Activated CD4-positive, alpha-beta T cell treated with anti-CD3 and anti-CD28 coated beads, Interleukin-2, amount 50 U/mL, for 4 hours (primary cell): ENCODE data around the gene CHST10.
"Not testable (repeated sequence)": the region's sequence is repeated elsewhere in the genome, so short reads cannot be mapped to it uniquely, and the experiment has no call there.

Experiments used
- DNase-seq, 2 experiments: peaks; one replicate each; pipeline ENCODE4 v3.0.0-alpha.2; 2020

The CHST10 gene, protein sequence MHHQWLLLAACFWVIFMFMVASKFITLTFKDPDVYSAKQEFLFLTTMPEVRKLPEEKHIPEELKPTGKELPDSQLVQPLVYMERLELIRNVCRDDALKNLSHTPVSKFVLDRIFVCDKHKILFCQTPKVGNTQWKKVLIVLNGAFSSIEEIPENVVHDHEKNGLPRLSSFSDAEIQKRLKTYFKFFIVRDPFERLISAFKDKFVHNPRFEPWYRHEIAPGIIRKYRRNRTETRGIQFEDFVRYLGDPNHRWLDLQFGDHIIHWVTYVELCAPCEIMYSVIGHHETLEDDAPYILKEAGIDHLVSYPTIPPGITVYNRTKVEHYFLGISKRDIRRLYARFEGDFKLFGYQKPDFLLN

GRCh38 chr2:100416935-100417710 is at the start of gene CHST10:
CHST10 (minus strand) TSS chr2:100417668; CDS start chr2:100406675, 10,993 bp downstream.
- DNase-seq: peak; percentile 31 to 41

DNA sequence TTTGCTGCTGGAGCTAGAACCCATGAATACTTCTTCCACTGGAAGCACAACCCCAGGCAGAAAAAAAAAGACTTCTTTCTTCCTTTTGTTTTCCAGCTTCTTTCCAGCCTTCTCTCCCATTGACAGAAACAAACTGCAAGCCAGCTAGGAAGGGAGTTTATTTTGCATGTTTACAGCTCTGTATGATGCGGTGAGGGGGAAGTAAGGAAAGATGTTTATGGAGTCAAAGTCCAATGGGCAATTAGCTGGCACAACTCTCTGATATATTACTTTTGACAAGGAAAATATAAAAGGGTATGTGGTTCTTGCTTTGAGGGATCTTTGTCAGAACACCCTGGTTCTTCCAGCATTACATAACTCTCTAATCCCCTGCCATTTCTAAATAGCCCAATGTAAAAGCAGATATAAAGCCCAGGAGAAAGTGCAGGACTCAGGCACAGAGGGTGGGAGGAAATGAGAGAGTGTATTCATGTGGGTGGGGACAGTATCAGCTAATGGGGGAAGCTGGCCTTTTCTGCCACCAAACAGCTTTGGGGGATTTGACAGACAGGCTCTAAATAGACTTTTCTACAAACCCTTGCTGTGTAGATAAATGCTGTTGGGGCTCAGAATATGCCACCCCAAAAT is 43.5 kb upstream of the CHST10 start:
- no peak for DNase-seq

DNA sequence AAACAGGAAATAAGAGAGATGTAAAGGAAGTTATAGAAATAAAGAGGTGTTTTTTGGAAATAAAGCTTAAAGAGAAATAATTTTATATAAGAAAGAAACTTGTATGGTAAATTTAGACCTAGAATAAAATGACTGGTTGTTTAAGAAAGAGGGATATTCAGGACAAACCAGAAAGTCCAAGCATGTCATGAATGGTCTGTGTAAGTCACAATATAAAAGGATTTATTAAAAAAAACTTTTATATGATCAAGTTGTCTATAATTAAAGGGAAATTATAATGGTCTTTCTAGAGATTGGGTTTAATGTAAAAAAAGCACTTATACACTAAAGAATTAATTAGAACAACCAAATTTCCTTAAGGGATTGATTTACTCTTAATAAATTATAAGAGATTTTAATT is 38.9 kb upstream of the CHST10 start:
- DNase-seq: not testable (repeated sequence)

DNA sequence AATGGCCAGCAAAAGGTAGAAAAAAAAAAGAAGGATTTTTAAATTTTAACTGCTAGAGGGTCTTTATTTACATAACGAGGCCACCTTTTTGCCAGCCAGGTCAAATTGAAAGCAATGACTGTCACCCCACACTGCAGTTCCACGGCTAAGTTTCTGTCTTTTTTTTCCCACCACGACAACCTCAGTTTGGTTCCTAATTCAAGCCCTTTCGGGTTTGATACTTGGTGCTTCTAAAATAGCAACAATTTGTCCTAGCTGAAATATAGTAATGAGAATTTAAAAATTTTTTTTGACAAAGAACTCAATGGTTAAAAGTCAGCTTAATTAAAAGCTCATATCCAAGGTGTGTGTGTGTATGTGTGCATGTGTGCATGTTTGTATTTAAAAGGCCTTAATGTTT is 36.4 kb upstream of the CHST10 start:
- no peak for DNase-seq

DNA sequence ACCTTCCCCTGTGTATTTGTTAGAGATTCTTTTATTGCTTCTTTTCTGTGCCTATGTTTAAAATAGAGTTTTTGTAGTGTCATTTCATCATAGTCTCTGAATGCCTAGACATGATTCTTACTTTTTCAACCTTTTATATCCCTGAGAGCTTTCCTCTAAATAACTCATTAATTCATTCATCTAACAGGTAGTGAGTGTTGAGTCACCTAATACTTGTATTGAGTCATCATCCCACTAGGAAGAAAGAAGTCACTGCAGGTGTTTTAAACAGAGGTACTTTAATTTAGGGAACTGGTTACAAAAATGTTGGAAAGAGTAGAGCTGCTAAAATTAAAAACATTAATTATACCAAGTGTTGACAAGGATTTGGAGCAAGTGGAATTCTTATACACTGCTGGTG is 34.3 kb upstream of the CHST10 start:
- no peak for DNase-seq

- no peak for DNase-seq
Observed at GRCh38 chr2:100451092-100451491, 33.6 kb upstream of the CHST10 start.

GRCh38 chr2:100446696-100447095 is 29.2 kb upstream of the CHST10 start:
- DNase-seq: no peak

DNA sequence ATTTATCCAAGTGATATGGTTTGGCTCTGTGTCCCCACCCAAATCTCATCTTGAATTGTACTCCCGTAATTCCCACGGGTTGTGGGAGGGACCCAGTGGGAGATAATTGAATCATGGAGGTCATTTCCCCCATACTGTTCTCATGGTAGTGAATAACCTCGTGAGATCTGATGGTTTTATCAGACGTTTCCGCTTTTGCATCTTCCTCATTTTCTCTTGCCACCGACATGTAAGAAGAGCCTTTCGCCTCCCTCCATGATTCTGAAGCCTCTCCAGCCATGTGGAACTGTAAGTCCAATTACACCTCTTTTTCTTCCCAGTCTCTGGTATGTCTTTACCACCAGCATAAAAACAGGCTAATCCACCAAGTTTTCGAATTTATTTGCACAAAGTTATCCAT is 20.3 kb upstream of the CHST10 start:
- DNase-seq: no peak

DNA sequence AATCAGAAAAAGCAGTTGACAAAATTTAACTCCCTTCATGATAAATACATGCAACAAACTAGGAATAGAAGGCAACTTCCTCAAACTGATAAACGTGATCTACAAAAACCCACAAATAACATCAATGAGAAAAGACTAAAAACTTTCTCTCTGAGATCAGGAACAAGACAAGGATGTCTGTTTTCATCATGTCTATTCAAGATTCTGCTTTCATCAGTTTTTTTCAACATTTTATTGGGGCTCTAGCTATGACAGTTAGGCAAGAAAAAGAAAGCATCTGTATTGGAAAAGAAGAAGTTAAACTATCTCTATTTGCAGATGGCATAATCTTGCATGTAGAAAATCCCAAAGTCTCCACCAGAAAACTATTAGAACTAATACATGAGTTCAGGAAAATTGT is 12.3 kb upstream of the CHST10 start:
- no peak for DNase-seq

DNA sequence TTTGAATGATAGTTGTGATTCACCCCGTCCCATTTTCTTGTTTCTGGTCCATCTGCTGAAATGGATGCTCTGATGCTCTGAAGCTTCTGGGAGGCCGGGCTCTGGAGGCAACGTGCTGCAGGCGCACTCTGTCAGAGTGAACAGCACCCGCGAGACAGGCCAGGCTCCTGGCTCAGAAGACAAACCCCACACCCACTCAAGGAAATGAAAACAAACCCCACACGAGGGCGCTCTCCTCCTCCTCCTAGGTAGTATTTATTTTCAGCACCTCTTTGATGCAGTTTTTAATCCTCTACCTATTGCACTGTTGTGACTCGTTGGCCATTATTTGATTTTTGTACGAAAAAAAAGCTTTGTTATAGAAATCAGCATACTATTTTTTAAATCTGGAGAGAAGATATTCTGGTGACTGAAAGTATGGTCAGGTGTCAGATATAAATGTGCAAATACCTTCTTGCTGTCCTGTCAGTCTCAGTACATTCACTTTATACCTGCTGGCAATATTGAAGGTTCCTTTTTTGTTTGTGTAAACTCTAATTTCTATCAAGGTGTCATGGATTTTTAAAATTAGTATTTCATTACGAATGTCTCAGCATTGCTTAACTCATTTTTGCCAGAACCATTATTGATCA is 10.3 kb upstream of the CHST10 start:
- DNase-seq: peak; percentile 69 to 73

GRCh38 chr2:100427111-100427510 is 9.6 kb upstream of the CHST10 start:
- no peak for DNase-seq

GRCh38 chr2:100426384-100426720 is 8.9 kb upstream of the CHST10 start:
- DNase-seq: no peak

DNA sequence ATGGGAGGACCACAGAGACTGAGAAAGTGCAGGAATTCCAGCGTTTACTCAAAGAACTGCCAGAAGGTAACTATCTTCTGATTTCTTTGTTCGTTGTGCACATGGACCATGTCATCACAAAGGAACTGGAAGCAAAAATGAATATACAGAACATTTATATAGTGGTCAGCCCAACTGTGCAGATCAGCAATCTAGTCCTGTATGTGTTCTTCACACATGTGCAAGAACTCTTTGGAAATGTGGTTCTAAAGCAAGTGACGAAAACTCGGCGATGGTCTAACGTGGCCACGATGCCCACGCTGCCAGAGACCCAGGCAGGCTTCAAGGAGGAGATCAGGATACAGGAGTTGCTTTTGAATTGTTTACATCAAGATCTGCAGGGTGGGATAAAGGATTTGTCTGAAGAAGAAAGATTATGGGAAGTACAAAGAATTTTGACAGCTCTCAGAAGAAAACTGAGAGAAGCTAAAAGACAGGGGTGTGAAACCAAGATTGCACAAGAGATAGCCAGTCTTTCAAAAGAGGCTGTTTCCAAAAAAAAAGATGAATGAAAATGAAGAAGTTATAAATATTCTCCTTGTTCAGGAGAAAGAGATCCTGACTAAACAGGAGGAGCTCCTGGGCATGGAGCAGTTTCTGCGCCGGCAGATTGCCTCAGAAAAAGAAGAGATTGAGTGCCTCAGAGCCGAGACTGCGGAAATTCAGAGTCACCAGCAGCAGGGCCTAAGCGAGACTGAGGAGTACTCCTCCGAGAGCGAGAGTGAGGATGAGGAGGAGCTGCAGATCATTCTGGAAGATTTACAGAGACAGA is 8.3 kb upstream of the CHST10 start:
- no peak for DNase-seq

DNA sequence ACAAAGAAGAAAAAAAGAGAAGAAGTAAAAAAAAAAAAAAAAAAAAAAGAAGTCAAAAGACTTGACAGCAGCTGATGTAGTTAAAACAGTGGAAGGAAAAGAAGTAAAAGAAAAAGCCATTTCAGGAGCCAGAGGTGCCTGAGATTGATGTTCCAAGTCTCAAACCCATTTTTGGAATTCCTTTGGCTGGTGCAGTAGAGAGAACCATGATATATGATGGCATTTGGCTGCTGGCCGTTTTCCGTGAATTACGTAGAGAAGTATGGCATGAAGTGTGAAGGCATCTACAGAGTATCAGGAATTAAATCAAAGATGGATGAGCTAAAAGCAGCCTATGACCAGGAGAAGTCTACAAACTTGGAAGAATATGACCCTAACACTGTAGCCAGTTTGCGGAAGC is 7.6 kb upstream of the CHST10 start:
- DNase-seq: no peak

DNA sequence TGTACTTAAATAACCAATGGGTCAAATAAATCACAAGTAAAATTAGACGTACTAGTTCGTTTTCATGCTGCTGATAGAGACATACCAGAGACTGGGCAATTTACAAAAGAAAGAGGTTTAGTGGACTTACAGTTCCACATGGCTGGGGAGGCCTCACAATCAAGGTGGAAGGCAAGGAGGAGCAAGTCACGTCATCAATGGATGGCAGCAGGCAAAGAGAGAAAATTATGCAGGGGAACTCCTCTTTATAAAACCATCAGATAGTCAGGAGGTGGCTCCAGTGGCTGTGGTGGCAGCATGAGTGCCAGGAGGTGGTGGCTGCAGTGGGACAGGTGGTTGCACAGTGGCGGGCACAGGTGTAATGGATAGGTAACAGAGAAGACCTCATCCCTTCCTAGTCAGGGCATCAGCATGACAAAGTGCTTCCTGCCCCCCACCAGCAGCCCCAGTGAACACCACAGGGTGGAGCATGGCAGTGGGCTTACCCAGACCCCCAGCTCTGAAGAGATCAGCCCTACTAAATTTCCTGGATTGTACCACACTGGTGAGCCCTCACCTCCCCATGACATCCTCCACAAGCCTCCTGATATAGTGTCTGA is 6.9 kb upstream of the CHST10 start:
- DNase-seq: no peak

DNA sequence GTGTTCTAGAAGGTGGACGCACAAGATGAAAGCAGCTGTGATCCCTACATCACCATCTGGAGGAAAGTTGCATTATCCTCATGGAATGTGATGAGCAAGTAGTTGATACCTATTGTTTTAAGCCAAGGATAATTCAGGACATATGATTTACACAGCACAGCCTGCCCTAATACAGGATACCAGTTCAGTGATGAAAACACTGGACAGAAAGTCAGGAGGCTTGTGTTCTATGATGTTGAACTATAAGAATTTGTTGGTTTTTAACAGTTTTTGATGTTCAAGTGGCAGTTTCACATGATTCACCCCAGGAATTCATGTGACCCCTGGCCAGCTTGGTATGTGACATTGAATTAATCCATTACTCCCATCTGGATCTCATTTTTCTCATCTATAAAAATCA is 6.2 kb upstream of the CHST10 start:
- no peak for DNase-seq

DNA sequence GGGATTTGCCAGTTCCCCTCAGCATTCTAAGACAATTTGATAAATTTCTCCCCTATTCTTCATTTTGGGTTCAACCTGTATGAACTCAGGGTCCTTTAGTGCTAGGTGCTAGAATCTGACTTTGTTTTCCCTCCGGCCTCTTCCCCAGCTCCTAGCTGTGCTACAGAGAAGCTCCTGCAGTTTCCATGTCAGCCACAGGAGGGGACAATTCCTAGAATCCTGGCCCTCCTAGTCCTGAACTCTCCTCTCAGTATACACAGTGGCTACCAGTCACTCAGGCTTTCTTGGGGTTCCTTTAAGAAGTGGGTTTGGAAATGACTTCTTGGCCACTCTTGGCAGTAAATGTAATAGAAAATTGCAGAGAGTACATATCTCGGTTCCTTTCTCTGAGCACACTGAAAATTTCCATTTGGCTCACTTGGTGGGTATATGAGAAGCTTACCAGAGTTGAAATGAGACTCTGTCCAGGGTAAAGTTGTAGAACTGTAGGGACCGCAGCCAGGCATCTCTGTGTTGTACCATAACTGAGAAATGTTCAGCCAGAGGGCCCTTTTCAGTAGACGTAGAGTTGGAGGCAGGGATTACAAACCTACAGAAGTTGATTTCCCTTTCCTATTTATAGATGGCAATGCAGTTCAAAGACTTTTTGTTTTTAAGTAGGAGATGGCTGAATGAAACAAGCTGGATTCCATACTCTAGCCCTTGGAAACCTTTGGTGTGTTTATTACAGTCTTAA is 5.0 kb upstream of the CHST10 start:
- DNase-seq: no peak

DNA sequence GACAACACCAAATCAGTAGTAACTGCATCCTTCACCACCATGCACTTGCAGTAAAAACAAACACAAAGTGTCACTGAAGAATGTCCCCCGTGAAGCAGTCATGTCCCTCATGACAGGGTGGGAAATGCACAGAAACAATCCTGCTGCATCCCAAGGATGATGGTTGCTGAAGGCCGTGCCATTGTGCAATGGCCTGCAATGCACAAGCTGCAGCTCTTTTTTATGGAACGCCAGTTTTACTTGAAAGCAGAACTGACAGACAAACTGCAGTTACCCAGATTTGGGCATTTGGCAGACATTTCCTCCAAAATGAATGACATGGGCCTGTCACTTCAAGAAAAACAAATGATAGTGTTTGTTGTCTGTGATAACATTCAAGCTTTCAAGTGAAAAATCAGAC is 2.4 kb upstream of the CHST10 start:
- DNase-seq: no peak

DNA sequence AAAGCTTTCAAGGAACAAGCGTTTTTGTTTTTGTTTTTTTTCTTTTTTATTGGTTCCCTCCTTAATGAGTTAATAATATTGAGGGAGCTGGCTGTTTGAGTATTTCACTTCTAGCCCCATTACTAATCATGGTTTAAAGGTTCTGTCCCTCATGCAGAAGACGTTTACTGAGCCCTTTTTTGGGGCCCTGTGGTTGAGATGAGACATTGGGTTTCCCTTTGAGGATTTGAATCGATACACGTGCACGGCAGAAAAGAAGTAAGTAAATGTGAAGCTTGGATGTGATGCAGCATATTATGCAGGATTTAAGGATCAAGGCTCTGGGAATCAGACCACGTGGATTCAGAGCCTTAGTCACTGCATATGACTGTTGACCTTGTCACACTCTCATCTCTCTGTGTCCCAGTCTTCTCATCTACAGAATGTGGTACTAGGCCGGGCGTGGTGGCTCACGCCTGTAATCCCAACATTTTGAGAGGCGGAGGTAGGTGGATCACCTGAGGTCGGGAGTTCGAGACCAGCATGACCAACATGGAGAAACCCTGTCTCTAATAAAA is 1.0 kb upstream of the CHST10 start:
- DNase-seq: no peak

- no peak for DNase-seq
Observed at GRCh38 chr2:100417711-100418124, 250 bp upstream of the CHST10 start.

GRCh38 chr2:100416397-100416934 is 1.0 kb downstream of the CHST10 start:
- DNase-seq: no peak
